GM21528 (cell line): ENCODE results near the gene ATM.
A peak's percentile ranks its signal among the peaks of the same experiment; 100 is the strongest.
"Not testable (repeated sequence)": the region's sequence is repeated elsewhere in the genome, so short reads cannot be mapped to it uniquely, and the experiment has no call there.

Experiments used
- ATAC-seq: cut with Tn5 transposase; IDR thresholded peaks from one replicate; pipeline ENCODE4 v1.9.1; 2021; ENCODE audit warnings: mild to moderate bottlenecking, moderate library complexity; ENCODE audit not compliant: unreplicated experiment, low FRiP score

ATM gene

DNA sequence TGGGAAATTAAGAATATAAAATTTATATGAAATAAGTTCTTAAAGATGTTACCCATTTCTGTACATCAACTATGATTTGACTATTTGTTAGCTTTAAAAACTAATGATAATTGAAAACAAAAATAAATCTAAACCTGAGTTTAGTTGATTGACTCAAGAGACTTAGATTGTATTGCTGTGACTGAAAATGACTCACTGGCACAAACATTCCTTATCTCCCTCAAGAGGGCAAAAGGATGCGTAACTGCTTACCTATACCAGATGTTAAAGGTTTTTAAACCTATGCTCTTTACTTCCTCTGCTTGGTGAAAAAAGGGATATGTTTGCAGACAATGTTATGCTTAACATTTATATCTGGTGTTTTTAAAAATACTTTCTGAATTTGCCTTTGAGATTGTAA, 30.3 kb downstream of the ATM start:
- no peak for ATAC-seq

DNA sequence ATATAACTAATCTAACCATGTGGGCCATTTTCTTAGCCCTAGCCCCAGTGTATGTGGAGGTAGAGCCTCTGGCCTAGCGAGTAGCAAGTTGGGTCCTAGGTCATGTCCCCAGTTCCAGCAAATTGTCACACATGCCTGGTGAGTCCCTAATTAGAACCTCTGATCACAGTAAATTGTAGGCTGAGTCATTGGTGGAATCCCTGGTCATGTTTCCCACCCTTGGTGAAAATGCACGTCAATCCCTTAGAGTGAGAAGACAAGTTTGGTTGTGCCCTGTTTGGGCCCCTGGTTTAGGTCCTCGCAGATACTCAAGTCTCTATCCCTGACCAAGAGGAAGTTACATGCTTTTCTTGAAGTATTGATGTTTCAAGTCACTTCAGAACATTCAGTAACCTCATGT, 46.7 kb downstream of the ATM start:
- no peak for ATAC-seq

DNA sequence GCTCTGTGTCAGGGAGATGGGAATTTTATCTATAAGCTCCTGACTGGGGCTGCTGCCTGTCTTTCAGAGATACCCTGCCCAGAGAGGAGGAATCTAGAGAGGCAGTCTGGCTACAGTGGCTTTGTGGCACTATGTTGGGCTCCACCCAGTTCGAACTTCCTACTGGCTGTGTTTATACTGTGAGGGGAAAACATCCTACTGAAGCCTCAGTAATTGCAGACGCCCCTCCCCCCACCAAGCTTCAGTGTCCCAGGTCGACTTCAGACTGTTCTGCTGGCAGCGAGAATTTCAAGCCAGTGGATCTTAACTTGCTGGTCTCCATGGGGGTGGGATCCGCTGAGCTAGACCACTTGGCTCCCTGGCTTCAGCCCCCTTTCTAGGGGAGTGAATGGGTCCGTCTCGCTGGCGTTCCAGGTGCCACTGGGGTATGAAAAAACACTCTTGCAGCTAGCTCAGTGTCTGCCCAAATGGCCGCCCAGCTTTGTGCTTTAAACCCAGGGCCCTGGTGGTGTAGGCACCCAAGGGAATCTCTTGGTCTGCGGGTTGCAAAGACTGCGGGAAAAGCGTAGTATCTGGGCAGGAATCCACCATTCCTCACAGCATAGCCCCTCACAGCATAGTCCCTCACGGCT, 54.2 kb downstream of the ATM start:
- ATAC-seq, result not testable (repeated sequence)

DNA sequence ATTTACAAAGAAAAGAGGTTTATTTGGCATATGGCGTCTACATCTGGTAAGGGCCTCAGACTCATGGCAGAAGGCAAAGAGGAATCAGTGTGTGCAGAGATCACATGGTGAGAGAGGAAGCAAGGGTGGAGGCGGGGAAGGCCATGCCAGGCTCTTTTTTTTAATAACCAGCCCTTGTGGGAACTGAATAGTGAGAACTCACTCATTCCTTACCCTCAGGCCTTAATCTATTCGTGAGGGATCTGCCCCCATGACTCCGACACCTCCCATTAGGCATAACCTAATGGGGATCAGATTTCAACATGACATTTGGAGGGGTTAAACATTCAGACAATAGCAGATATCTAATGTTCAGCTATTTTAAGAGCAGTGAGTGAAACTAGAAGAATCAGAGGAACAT, 55.7 kb downstream of the ATM start:
- ATAC-seq, result no peak

DNA sequence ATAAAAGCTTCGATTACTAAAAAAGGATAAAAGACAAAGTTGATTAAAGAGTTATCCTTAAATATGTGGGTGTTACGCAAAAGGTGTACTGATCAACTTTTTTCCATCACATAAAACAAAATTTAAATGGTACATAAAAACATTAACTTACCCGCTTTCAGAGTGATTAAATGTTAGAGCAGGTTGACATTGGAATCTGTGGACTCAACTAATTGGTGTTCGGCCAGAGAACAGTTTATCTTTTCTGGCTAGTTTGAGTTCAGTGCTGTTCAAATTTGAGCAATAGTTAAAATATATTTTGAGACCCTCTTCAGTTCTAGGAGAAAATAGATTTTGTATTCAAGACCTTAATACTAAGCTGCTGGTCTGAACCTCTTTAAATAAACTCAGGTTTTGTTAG, 56.1 kb downstream of the ATM start:
- ATAC-seq, result no peak

- ATAC-seq, result no peak
These were observed 63.5 kb downstream of the ATM start for GRCh38 chr11:108286370-108286769.

GRCh38 chr11:108286956-108287355, 64.1 kb downstream of the ATM start:
- no peak for ATAC-seq

DNA sequence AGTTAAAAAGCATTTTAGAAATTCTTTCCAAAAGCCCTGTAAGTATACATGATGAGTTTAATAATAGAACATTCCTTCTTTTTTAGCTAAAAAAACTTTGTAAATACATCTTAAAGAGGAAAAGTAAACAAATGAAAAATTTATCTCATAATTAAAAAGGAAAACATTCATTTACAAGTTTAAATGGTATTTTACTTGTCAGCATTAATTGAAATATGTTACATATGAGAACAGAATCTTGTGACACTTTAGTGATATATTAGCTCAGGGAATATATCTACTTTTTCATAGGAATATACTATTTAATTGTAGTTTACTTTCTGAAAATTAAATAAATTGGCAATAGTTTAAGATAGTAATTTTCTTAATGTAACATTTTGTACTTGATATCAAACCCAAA, 66.2 kb downstream of the ATM start:
- not testable (repeated sequence) for ATAC-seq

DNA sequence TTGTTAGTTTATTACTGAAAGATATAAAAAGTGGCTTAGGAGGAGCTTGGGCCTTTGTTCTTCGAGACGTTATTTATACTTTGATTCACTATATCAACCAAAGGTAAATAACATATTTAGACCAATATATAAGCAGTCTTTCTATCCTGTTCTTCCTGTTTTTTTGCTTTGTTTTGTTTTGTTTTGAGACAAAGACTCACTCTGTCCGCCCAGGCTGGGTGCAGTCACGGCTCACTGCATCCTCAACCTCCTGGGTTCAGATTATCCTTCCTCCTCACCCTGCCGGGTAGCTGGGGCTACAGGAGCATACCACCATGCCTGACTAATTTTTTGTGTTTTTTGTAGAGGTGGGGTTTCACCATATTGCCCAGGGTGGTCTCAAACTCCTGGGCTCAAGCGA, 66.8 kb downstream of the ATM start:
- ATAC-seq, result peak; percentile 76

- ATAC-seq, result no peak
These were observed 70.4 kb downstream of the ATM start for GRCh38 chr11:108293229-108293628.

- peak; percentile 70 for ATAC-seq
These were observed 79.4 kb downstream of the ATM start for GRCh38 chr11:108302121-108302785.

GRCh38 chr11:108307751-108308150, 84.9 kb downstream of the ATM start:
- no peak for ATAC-seq

DNA sequence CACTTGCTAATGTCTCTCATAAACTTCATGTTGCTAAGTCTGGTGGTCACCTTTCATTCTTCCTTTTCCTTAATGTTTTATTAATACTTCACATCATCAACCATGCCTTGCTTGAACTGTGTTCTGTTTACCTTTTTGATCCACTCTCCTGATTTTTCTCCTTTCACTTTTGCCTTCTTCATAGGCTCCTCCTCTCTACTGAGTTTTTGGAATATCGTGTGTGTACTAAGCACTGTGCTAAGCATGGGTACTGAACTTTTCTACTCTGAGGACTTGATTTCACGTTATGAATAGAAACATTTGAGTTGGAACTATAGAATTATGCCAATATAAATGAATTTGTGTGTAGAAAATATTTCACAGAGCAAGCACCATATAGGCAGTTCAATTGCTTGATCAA, 90.6 kb downstream of the ATM start:
- ATAC-seq, result no peak

GRCh38 chr11:108316061-108316460, 93.2 kb downstream of the ATM start:
- no peak for ATAC-seq

DNA sequence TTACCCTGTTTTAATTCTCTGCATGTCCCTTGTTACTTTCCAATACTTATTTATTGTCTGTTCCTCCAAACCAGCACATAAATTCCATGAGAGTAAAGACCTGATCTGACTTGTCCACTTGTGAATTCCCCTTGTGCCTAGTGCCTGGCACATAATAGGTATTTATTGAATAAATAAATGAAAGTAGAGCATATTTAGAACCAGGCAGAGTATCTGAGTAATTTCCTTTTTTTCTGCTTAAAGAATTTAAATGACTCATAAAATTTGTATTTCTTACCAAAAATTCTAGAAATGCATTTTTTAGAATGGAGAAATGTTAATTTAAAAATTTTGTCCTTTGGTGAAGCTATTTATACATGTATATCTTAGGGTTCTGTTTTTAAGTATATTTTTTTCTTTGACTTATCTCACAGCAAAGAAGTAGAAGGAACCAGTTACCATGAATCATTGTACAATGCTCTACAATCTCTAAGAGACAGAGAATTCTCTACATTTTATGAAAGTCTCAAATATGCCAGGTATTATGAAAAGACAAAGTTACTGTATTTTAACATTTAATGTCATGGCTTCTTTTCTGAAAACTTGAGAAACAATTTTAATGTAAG, 96.8 kb downstream of the ATM start:
- ATAC-seq, result no peak

DNA sequence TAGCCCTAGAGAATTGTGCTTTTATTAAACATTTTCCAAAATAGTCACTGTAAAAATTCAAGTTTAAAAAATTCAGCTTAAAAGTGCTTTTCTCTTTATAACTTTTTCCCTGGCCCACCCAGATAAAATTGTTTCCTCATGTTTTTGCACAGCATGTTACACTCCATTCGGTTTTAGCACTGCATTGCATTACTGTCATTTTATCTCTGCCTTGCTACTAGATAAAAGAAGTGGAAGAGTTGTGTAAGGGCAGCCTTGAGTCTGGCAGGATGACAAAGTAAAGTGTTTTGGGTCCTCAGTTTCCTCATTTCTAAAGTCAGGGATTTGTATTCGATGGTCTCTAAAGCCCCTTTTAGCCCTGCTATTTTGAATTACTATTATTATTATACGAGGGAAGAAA, 99.8 kb downstream of the ATM start:
- no peak for ATAC-seq

GRCh38 chr11:108324587-108324986, 101.7 kb downstream of the ATM start:
- ATAC-seq, result no peak

DNA sequence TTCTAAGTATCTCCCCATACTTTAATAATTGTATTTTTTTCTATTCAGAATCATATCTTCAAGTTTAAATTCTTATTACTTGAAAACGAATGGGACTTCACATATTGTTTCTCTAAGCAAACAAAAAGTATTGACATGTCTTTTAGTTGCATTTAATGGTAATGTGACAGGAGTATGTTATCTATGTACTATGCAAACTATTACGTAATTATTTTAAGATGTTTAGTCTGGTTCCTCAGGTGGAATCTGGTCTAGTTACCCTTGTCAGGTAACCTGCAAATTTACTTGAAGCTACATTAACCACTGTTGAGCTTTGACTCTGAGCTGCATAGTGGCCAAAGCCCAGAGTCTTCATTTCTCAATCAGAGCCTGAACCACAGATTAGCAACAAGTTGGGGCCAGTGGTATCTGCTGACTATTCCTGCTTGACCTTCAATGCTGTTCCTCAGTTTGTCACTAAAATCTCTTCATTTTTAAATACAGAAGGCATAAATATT, 110.6 kb downstream of the ATM start:
- no peak for ATAC-seq

GRCh38 chr11:108338750-108339149, 115.9 kb downstream of the ATM start:
- no peak for ATAC-seq

DNA sequence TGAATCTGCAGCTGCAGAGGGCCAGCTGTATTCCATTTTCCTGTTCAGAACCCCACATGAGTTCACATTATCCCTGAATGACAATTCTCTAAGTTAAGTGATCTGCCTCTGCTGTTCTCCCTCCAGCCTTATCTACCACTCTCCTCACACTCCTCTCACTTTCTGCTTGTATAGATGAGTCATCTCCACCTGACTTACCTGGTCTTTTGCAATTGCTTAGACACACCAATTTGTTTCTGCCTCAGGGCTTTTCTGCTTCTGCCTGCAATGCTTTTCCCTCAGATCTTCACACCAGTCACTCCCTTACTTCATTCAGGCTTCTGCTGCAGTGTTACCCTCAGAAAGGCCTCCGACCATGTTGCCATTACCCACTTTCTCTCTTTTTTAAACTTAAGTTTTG, 118.1 kb downstream of the ATM start:
- ATAC-seq, result no peak

- ATAC-seq, result no peak
These were observed 118.8 kb downstream of the ATM start for GRCh38 chr11:108341654-108342053.

GRCh38 chr11:108343714-108344113, 120.8 kb downstream of the ATM start:
- no peak for ATAC-seq
